HG03108 (cell line): ENCODE measurements around the gene ERP27.

Experiments used
- ATAC-seq: cut with Tn5 transposase; IDR thresholded peaks from one replicate; pipeline ENCODE4 v1.9.1; 2021; ENCODE audit warnings: moderate library complexity; ENCODE audit not compliant: unreplicated experiment

ERP27 gene

DNA sequence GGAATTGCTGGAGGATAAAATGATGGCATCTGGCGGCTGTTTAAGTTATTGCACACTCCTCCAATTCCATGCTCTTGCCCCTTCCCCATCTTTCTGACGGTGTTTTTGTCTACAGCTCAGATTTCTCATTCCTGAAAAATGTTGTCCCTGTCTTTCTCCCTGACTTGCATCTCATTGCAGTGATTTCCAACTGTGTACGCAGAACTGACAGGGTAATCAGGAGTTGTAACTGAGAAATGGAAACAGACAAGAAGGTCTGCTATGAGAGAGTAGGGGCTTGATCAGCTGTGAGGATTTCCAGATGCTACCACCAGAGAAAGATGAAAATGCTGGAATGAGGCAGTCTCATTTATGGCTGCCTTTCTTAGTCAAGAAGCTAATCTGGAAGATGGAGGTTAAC is 1.3 kb downstream of the ERP27 start:
- no peak for ATAC-seq

DNA sequence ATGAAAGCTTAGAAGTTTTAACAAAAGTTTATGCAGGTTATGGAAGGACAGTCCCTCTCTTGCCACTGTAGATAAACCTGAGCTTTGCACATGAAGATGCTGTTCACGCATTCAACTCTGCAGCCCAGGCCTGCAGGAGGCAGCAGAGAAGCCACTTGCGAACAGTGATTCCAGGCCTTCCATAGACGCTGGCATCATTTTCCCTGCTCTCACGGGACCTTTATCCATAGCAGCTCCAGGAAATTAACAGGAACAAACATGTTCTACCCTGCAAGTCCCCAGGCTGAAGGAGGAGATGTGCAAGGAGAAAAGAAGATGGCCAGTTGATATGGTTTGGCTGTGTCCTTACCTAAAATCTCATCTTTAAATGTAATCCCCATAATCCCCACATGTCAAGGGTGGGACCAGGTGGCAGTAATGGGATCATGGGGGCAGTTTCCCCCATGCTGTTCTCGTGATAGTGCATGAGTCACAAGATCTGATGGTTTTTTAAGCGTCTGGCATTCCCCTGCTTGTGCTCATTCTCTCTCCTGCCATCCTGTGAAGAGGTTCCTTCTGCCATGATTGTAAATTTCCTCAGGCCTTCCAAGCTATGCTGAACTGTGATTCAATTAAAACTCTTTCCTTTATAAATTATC is 2.0 kb downstream of the ERP27 start:
- ATAC-seq: no peak

DNA sequence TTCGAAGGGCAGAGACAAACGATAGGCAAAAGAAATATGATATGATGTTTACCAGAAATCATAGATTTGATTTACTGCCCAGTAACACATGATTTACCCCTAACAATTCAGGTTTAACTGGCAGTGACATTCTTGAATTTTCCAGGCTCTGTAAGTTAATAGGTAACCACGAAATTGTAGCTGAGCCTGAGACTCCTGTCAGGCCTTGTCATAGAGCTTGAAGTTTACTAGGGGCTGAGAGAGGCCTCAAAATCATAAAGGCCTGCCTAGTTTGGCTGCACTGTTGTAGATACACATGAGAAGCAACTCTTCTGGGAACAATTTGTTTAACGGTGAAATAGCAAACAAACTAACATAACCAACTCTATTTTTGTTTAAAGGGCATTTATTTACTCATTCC is 3.3 kb downstream of the ERP27 start:
- ATAC-seq: no peak

DNA sequence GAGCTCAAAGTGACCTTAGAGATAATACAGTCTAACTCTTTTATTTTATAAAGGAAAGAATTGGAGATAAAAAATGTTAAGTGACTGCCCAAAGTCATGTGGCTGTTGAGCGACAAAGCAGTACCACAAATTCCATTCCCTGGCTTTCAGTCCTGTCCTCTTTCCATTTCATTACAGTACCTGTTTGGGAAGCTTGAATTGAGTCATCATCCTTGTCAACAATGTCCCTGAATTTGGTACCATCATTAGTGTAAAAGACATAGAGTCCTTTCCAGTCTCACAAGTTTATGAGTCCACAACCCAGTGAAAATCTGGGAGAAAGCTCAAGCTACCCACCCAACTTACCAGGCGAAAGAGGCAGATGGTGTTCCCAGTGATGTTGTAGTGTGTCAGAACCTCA is 3.8 kb downstream of the ERP27 start:
- no peak for ATAC-seq

DNA sequence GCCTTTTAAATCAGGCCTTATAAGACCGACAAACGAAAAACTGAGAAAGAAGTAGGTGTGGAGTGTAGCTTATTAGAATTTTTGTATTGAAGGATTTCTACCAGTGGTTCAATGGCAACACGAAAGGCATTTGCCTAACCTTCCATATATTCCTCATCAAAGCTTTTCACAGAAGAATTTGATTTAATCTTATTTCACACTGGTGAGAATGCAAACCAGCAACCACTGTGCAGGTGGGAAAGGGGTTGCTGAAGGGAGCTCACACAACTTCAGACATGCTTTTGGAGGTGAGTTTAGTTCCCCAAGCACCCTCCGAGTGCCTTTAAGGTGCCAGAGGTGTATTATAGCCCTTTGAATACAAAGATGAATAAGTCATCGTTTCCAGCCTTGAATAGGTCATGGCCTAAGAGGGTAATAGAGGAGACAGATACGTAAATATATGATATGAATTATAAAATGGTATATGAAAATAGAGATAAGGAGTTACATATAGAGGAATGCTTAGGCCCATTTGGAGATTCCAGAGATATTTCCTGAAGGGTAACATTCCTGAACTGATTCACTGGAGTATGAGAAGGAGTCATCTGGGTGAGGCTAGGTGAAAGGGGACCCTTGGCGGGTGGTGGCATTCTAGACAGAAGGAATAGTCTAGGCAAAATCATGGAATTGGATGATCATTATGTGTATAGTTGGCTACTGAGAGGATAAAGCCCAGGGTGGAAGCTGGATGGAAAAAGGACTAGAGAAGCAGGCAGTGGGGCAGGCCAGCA is 6.4 kb downstream of the ERP27 start:
- ATAC-seq: no peak

DNA sequence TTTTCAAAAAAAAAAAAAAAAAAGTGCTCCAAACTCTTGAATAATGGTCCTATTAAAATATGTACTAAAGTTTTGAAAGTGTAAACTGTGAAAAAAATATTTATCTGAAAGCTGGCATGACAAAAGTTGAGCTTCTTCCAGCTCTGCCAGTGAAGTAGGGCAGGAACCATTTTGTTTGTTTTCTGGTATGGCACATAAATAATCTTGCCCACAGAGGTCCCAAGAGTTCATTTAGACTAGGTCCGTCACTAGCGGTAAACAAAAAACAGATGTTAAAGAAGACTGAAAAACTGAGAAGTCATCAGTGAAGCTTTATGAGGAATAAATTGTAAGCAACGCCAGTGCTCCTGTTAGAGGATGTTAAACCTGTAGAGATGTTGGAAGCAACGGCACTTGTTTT is 7.0 kb downstream of the ERP27 start:
- ATAC-seq: no peak

DNA sequence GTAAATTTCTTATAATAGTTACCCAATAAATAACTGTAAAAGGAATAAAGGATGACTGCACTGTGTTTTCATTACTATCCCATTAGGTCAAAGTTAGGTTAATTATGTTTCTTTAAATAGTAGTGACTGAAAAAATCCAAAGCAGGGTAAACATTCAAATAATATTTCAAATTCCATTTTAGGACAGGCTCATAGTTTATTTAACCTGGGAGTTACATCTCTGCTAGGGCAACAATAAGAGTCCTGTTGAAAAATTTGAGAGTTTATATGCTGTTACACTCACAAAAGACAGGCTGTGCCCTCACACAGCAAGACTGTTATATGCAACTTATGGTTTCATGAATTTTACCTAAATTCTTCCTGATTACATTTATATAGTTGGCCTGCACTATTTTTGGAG is 8.0 kb downstream of the ERP27 start:
- no peak for ATAC-seq

DNA sequence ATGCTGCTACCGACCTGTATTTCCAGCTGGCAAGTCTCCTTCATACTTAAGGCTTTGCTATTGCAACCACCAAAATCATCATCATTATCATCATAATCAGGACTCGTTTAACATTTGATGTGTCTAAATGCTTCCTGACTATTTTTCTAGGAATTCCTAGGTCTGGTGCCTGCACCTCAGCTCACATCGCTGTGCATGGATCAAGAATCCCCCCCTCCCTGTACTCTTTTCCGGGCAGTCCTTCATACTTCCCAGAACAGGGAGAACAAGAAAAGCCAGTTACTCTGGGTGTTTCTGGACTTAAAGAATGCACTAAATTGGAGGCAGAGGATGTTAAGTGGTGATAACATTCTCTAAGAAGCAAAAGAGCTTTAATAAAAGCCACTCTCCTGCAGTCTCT is 9.4 kb downstream of the ERP27 start:
- ATAC-seq: no peak

DNA sequence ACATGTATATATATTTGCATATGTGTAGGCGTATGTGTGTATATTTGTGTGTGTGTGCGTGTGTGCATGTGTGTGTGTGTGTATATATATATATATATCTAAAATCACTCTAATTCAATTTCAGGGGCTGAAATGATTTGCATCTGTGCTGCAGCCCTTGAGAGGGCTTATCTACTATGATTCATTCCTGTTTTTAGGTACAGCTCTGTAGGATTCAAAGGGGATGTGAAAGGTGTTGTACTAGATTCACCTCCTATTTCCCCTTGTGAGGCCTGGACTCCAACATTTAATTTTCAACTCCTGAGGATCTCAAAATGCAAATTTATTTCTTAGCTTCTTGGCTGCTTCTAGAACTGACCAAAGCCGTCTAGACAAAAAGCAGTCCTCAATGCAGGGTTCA is 11.1 kb downstream of the ERP27 start:
- ATAC-seq: no peak

DNA sequence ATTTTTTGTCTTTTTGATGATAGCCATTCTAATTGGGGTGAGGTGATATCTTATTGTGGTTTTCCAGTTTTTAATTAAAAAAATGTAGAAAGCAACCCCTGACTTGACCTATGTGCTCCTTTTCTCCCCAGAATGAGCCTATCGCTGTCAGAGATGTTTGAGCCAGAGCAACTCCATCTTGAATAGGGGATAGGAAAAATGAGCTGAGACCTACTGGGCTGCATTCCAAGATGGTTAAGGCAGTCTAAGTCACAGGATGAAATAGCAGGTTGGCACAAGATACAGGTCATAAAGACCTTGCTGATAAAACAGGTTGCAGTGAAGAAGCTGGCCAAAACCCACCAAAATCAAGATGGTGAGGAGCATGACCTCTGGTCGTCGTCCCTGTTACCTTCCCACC is 13.8 kb downstream of the ERP27 start:
- no peak for ATAC-seq

DNA sequence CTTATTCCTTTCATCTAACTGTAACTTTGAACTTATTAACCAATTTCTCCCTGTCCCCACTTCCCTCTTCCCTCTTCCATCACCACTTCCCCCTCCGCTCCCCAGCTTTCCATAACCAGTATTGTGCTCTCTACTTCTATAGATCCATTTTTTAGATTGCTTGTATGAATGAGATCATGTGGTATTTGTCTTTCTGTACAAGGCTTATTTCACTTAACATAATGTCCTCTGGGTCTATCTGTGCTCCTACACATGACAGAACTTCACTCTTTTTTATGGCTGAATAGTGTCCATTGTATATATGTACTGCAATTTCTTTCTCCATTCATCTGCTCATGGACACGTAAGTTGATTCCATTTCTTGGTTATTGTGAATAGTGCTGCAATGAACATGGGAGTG is 14.4 kb downstream of the ERP27 start:
- no peak for ATAC-seq

DNA sequence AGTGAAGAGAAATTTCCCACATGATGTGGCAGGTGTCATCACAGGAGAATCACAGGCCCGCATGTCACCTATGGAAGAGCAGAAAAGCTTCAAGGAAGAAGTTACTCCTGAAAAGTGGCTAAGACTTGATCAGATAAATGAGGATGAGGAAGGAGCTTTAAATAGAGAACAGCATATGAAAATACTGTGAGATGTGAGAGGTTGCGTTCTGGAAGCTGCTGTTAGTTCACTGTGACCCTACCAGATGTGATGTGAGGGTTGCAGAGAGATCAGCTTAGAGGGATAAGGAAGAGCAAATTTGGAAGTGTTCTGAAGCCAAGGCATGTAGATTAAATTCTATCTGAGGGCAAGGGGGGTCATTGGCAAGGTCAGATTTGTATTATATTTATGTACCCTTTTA is 17.1 kb downstream of the ERP27 start:
- ATAC-seq: no peak

DNA sequence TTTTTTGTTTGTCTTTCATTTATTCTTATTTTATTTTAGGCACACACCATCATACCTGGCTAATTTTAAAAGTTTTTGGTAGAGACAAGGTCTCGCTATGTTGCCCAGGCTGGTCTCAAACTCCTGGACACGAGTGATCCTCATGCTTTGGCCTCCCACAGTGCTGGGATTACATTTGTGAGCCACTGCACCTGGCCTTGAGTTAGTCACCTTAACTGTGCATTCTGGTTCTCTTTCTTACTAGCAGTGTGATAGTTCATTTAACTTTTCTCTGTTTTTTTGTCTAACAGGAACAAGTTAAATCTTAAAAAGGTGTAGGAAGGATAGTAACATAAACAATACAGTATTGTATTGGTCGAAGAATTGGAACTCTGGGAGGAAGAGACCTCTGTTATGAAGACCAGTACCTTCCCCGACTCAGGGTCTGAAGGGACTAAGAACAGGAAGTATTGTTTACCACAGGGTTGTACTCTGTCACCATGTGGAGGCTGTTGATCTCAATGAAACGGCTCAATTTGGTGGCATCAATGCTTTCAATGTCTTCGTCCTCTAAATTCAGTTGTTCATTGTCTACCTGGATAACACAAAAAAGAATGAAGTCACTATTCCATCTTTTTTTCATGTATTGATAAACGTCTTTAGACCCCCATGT is 17.7 kb downstream of the ERP27 start:
- no peak for ATAC-seq

DNA sequence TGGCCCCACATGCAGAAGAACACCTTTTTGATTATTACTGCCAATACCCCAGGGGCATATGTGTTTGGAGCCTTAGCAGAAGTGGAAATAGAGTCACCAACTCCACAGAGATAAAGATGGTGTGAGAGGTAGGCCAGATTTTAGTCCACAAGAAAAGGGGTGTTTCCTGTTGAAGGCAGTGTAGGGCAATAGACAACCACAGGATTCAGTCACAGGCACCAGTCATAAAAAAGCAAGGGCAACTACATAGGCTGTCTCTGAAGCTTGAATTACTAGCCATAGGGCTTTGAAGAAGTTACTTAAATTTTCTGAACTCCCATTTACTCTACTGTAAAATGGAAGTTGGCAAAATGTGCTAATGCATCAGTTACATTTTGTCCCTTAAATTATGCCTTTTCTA is 18.9 kb downstream of the ERP27 start:
- no peak for ATAC-seq

DNA sequence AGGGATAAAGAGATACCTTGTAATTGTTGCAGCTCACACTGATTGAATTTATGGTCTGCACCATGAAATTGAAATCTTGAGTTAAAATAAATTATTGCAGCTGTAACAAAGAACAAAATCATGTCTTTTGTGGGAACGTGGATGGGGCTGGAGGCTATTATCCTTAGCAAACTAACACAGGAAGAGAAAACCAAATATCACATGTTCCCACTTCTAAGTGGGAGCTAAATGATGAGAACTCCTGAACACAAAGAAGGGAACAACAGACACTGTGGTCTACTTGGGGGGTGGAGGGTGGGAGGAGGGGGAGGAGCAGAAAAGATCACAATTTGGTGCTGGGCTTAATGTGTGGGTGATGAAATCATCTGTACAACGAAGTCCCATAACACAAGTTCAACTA is 22.6 kb downstream of the ERP27 start:
- no peak for ATAC-seq

DNA sequence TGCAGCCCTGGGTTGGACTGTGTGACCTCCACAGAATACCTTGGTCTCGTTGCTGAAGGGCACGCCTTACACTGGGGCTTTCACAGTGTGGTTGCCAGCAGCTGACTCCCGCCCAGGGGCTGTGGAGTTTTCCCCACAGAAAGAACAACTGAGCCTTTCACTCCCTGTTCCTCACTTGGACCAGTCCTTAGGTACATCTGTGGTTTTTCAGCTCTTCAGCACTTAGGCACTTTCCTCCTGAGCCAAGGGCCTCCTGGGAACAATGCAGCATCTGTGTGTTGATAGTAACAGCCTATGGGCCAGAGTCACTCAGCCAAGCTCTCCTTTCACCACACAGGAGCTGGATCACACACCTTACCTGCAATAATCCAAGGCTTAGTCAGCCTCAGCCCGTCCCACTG is 25.0 kb downstream of the ERP27 start:
- ATAC-seq: no peak

DNA sequence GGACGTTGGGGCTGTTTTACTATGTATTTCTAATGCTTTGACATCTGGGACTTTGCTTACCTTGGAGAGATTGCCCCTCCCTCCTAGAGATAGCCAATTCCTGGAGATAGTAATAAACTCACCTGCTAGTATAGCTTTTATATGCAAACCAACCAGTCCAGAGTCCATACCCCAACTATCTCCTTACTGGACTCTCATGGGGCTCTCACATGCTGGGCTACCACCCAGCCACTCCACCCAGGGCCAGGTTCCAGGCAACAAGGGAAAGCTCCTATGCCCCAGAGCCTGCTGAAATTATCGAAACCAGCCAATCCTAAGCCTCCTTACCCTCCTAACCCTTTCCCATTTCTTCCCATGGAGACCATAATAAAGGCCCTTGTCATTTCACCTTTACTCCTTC is 27.2 kb downstream of the ERP27 start:
- ATAC-seq: no peak

DNA sequence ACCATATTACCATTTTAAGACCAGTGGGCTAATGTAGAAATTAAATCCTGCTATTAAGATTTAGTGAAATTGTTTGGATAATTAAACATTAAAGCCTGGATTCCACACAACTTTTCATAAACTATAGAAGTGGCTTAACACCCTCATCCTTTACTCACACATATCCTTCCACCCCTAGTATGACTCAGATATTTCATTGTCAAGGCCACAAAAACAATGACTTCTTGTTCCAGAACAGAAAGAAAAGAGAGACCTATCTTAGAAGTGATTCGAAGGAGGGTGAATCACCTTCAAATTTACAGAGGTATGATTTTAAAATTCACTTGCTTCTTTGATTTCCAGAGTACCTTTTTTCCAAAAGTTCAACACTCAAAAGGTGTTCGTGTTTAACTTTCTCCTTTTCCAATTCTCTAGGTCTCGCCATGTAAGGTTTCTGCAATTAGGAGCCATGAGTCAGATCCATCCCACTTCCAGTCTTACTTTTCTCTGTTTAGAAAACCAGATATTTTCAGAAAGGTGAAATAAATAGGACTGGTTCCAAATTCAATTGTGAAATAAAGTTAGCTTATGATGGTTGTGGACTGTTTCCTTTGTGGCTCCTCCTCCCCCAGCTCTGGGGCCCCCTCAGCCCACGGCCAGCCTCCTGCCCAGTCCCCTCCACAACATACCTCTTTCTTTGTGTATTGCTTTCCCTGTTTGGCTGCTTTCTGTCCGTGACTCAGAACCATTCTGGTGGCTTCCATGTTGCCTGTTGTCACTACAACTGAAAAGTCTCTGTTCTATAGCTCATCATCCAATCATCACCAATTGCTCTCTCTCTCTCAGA is 28.0 kb downstream of the ERP27 start:
- ATAC-seq: no peak

DNA sequence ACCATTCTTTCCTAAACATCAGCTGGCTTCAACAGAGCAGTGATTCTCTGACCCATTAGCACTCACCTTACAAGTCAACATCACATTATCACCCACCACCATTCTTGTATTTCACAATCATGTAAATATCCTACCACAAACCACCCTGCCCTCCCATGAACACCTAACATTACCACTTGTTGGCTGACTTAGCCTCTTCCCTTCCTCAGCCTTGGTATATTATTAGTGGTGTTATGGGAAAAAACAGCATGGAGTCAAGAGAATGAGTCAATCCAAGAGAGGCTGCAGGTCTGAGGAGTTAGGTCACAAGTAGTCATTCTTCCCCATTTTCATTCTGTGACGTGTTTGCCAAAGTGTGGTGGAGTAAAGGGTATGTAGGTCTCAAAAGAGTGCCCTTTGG is 30.4 kb downstream of the ERP27 start:
- no peak for ATAC-seq

DNA sequence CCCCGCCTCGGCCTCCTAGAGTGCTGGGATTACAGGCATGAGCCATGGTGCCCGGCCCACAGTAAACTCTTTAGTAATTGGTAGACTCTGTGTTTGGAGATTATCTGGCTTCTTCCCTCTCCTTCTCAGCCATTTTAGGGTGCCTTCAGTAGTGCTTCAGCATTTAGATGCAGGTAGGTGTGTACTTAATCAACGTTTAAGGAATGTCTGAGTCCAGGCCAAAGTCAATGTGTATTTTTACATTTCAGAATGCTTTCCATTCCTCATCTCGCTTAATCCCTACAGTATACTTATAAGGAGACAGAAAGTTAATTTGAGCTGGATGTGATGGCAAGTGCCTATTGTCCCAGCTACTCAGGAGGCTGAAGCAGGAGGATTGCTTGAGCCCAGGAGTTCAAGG is 32.2 kb downstream of the ERP27 start:
- ATAC-seq: no peak

DNA sequence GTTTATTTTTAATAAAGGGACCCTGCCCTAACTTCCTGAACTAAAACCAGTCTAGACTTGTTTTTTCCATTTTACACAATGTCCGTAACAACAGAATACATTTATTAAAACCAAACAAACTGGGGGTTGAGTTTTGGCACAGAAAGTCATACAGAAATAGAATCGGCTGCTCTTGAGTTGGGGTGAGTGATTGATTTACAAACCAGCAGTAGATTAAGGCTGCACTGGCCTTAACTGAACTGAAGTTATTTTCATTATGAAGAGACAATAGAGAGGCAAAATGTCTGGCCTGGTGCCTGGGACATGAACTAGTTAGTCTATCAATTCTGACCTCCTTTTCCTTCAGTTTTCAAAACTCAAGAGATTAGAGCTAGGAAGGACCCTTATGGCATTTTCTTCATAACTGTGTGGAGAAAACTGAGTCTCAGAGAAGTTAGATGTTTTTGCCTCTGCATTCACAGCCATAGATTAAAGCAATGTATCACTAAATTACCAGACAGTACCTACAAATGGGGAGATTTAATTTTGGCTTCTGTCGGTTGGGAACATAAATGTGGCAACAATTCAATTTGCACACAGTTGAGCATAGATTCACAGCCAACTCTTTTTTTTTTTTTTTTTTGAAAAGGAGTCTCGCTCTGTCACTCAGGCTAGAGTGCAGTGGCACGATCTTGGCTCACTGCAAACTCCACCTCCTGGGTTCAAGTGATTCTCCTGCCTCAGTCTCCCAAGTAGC is 32.9 kb downstream of the ERP27 start:
- ATAC-seq: no peak
